B cell (primary cell): ENCODE results near the gene CCND1. TPM values are rescaled to one million over a fixed set of nuclear protein-coding genes. Genes with fewer than 3 reads are reported as not detected.

Experiments used
- ATAC-seq: fragments of 200-7000 bp; cut with Tn5 transposase; one replicate; pipeline ENCODE4 v1.10.0; 2021; ENCODE audit warnings: low read depth, mild to moderate bottlenecking, moderate number of reproducible peaks, moderate library complexity
- CTCF ChIA-PET: fragments of 350-600 bp; sonication (Branson Sonifier 250); formaldehyde crosslinking; loops from one replicate; lab custom pipeline; 2021; ENCODE audit warnings: antibody characterized with exemption, inconsistent platforms; lab: Charles Lee
- POLR2A ChIA-PET: fragments of 350-600 bp; sonication (Branson Sonifier 250); formaldehyde crosslinking; loops from one replicate; lab custom pipeline; 2021; ENCODE audit warnings: antibody characterized with exemption; lab: Charles Lee
- DNase-seq: peaks from one replicate; pipeline ENCODE4 v3.0.0; 2013
- H2AFZ ChIP-seq: 2 replicates; pipeline ENCODE4 v1.6.1; 2012; ENCODE audit warnings: mild to moderate bottlenecking, low read depth, low read length; ENCODE audit not compliant: insufficient read depth, poor library complexity, severe bottlenecking
- H3K27ac ChIP-seq, 2 donors: 1 replicate in 1 of 2; 2 replicates in 1 of 2; pipeline ENCODE4 v1.5.1; 2012 to 2013; ENCODE audit warnings: low read length in 2 of 2, mild to moderate bottlenecking in 2 of 2, moderate library complexity in 1 of 2
- H3K27me3 ChIP-seq, 4 experiments: fragments of 200-600 bp in 1 of 4; sonication (generic) in 1 of 4; replicated peaks in 1 of 4; 1 replicate in 2 of 4; 2 replicates in 2 of 4; pipeline versions ENCODE4 v1.6.1 to v1.7.0; 2013 to 2016; ENCODE audit warnings: low read length in 3 of 4, mild to moderate bottlenecking in 2 of 4, mixed read lengths in 1 of 4, moderate library complexity in 1 of 4; ENCODE audit not compliant: insufficient read depth in 4 of 4, control insufficient read depth in 3 of 4; ENCODE audit errors: control extremely low read depth in 1 of 4
- H3K36me3 ChIP-seq, 2 experiments: replicated peaks in 1 of 2; 1 replicate in 1 of 2; 2 replicates in 1 of 2; pipeline versions ENCODE4 v1.6.1 to v1.7.1; 2013; ENCODE audit warnings: low read length in 1 of 2; ENCODE audit not compliant: insufficient read depth in 2 of 2, control insufficient read depth in 1 of 2; ENCODE audit errors: control extremely low read depth in 1 of 2, extremely low read depth in 1 of 2
- H3K4me1 ChIP-seq, 2 donors: fragments of 200-600 bp in 1 of 2; sonication (generic) in 1 of 2; 1 replicate in 1 of 2; 2 replicates in 1 of 2; pipeline versions ENCODE4 v1.5.1 to v1.6.1; 2013 to 2017; ENCODE audit warnings: low read length in 2 of 2; ENCODE audit not compliant: control insufficient read depth in 2 of 2, insufficient read depth in 2 of 2
- H3K4me2 ChIP-seq: replicated peaks from 2 replicates; pipeline ENCODE3; 2012; ENCODE audit warnings: mild to moderate bottlenecking, low read depth, low read length; ENCODE audit not compliant: poor library complexity, severe bottlenecking
- H3K4me3 ChIP-seq, 5 experiments: fragments of 200-600 bp in 1 of 5; sonication (generic) in 1 of 5; 1 replicate in 3 of 5; 2 replicates in 2 of 5; pipeline versions ENCODE4 v1.5.1 to v1.7.0; 2011 to 2016; ENCODE audit warnings: low read length in 4 of 5, mild to moderate bottlenecking in 4 of 5, low read depth in 2 of 5, control low read depth in 1 of 5, moderate library complexity in 1 of 5; ENCODE audit not compliant: insufficient read depth in 1 of 5; ENCODE audit errors: control extremely low read depth in 1 of 5, extremely low read depth in 1 of 5
- H3K79me2 ChIP-seq: fragments of 200-600 bp; sonication (generic); one replicate; pipeline ENCODE4 v1.6.0; 2016; ENCODE audit warnings: low read length; ENCODE audit not compliant: control insufficient read depth, insufficient read depth
- H3K9ac ChIP-seq: fragments of 200-600 bp; sonication (generic); 2 replicates; pipeline ENCODE4 v1.6.1; 2017; ENCODE audit warnings: mild to moderate bottlenecking, low read length, moderate library complexity
- H3K9me3 ChIP-seq, 3 donors: one replicate each; pipeline versions ENCODE4 v1.6.1 to v1.7.1; 2013; ENCODE audit warnings: low read length in 2 of 3; ENCODE audit not compliant: control insufficient read depth in 2 of 3, insufficient read depth in 1 of 3; ENCODE audit errors: control extremely low read depth in 1 of 3
- H4K20me1 ChIP-seq: 2 replicates; pipeline ENCODE4 v1.6.0; 2012; ENCODE audit warnings: mild to moderate bottlenecking, low read length; ENCODE audit not compliant: insufficient read depth, control insufficient read depth, poor library complexity, severe bottlenecking
- H3K27ac Mint-ChIP-seq: one replicate; pipeline ENCODE4 v1.8.0; 2021; ENCODE audit warnings: mixed read lengths
- H3K27me3 Mint-ChIP-seq: one replicate; pipeline ENCODE4 v1.8.0; 2021; ENCODE audit warnings: mixed read lengths
- H3K4me1 Mint-ChIP-seq: one replicate; pipeline ENCODE4 v1.8.0; 2021; ENCODE audit warnings: mixed read lengths
- H3K4me3 Mint-ChIP-seq: one replicate; pipeline ENCODE4 v1.8.0; 2021; ENCODE audit warnings: mixed read lengths
- H3K9me3 Mint-ChIP-seq: one replicate; pipeline ENCODE4 v1.8.0; 2022; ENCODE audit warnings: mixed read lengths; ENCODE audit not compliant: insufficient read depth
- CTCF ChIP-seq: fragments of 200-600 bp; IDR thresholded peaks from one replicate; pipeline ENCODE4 v1.8.0; 2022; ENCODE audit warnings: antibody characterized with exemption, mild to moderate bottlenecking
- EZH2 ChIP-seq: IDR thresholded peaks from 2 replicates; pipeline ENCODE4 v1.6.1; 2012; ENCODE audit warnings: borderline replicate concordance, low read depth, mild to moderate bottlenecking, moderate library complexity, low read length; ENCODE audit not compliant: insufficient read depth, poor library complexity, severe bottlenecking
- WGBS: methylation state at CpG from one replicate; pipeline ENCODE4 v1.1.5; 2013; ENCODE audit warnings: missing lambda C conversion rate; ENCODE audit not compliant: insufficient coverage; 5-methylcytosine and 5-hydroxymethylcytosine counted together
- intact Hi-C: fragments of 100-400 bp; cut with micrococcal nuclease; formaldehyde crosslinking; loops from one replicate; pipeline ENCODE4 v1.10.0; 2022
- polyA plus RNA-seq: library from polyadenylated mRNA; depleted of rRNA; stranded (reverse); fragments of >200 nt; gene quantifications from 2 replicates; pipeline ENCODE4 v1.2.3, GENCODE V29; 2012
- total RNA-seq, 2 donors: library from RNA; stranded (reverse); fragments of 120-200 nt in 1 of 2; gene quantifications; 1 replicate in 1 of 2; 2 replicates in 1 of 2; pipeline versions ENCODE4 v1.2.3 to v1.2.4, GENCODE V29; 2013 to 2022

The CCND1 gene
- total and polyA plus RNA-seq, 2 donors (not counting 1 experiment from before 2014, with no cell fraction given) = 4.9 to 8.8 TPM

- Histone ChIP-seq H3K4me2 (no peak overlapping the region), H3K27ac (no peak overlapping the region), H3K79me2 (peaks cover 6% of the 10 kb centered on the region), H3K27me3 (peaks cover 0 to 12% (median 5%) of the 10 kb centered on the region in 4 experiments), H3K36me3 (peaks cover 0 to 4% of the 10 kb centered on the region in 2 experiments), H4K20me1 (peaks cover 38% of the 10 kb centered on the region), H2AFZ (no peak overlapping the region), H3K9me3 (peaks cover 0 to 4% (median 0%) of the 10 kb centered on the region in 3 donors), H3K4me3 (no peak overlapping the region), H3K4me1 (peaks cover 13 to 25% of the 10 kb centered on the region in 2 donors), H3K9ac (no peak overlapping the region)
- no peak overlapping the region for H3K4me3 Mint-ChIP-seq
- WGBS = 89% methylated on average over 8 of the region's 20 CpGs
- no peak for ATAC-seq
- CTCF ChIA-PET = interaction anchor here (1.2 to 4.9 kb wide), 4 partner anchors 25 to 544 kb away, joined by 5 to 71 read pairs (median 30); partner anchors contain the start of gene MYEOV
- H3K27ac Mint-ChIP-seq = no peak overlapping the region
- TF ChIP-seq EZH2 (no peak), CTCF (no peak)
- peaks cover 26% of the 10 kb centered on the region for H3K4me1 Mint-ChIP-seq
- H3K27me3 Mint-ChIP-seq = peaks cover 6% of the 10 kb centered on the region
- H3K9me3 Mint-ChIP-seq = no peaks in the 10 kb centered on the region
- POLR2A ChIA-PET = no interaction called here
- intact Hi-C loops = no loop called here
- no peak for DNase-seq
Observed at GRCh38 chr11:69644962-69645675, 4.2 kb downstream of the CCND1 start.
